ENCODE measurements around the gene SAMMSON. TPM values are rescaled to one million over a fixed set of nuclear protein-coding genes. Genes with fewer than 3 reads are reported as not detected.

The SAMMSON gene
- total RNA-seq, 4 donors from 2014 or later = 0.89 TPM; not detected in 3

- Histone ChIP-seq H3K27ac (no peak overlapping the region), H3K36me3 (peaks cover 6% of the 10 kb centered on the region), H3K9me3 (no peaks in the 10 kb centered on the region), H3K4me3 (no peak overlapping the region), H3K4me1 (no peaks in the 10 kb centered on the region), H3K27me3 (no peaks in the 10 kb centered on the region)
- DNase-seq (ENCODE audit: low spot score in 2 of 2) = no peak
- no peak for TF ChIP-seq EP300 (IDR thresholded peaks at IDR 0.05)
- TF ChIP-seq, protein P1, sequence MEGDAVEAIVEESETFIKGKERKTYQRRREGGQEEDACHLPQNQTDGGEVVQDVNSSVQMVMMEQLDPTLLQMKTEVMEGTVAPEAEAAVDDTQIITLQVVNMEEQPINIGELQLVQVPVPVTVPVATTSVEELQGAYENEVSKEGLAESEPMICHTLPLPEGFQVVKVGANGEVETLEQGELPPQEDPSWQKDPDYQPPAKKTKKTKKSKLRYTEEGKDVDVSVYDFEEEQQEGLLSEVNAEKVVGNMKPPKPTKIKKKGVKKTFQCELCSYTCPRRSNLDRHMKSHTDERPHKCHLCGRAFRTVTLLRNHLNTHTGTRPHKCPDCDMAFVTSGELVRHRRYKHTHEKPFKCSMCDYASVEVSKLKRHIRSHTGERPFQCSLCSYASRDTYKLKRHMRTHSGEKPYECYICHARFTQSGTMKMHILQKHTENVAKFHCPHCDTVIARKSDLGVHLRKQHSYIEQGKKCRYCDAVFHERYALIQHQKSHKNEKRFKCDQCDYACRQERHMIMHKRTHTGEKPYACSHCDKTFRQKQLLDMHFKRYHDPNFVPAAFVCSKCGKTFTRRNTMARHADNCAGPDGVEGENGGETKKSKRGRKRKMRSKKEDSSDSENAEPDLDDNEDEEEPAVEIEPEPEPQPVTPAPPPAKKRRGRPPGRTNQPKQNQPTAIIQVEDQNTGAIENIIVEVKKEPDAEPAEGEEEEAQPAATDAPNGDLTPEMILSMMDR (IDR thresholded peaks at IDR 0.05) = no peak
- TF ChIP-seq POLR2A (IDR thresholded peaks at IDR 0.05) = no peak
- TF ChIP-seq POLR2AphosphoS5 (IDR thresholded peaks at IDR 0.05) = no peak
- 89% methylated on average over 6 of the region's 6 CpGs for WGBS
Observed at GRCh38 chr3:69967156-69967555, 32.4 kb upstream of the SAMMSON start.

DNA sequence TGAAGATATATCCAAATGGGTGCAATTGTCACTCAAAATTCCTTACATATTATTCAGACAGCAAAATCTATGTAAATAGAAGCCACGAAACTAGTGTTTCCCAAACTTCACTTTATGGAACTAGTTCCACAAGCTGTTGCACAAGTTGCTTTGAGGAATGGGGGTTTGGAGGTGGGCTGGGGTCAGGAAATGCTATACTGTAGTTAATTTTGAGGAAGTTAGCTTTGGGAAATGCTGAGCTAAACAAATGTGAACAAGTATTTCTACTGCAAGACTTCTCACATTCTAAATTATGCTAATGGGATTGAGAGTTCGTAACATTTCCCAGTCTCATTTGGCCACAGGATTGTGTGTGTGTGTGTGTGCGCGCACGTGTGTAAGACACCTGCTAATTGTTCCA, 28.7 kb upstream of the SAMMSON start:
- TF ChIP-seq, protein P1 (IDR thresholded peaks at IDR 0.05) = no peak
- TF ChIP-seq EP300 (IDR thresholded peaks at IDR 0.05) (no peak), POLR2A (IDR thresholded peaks at IDR 0.05) (no peak), POLR2AphosphoS5 (IDR thresholded peaks at IDR 0.05) (no peak)
- 85% methylated on average over 5 of the region's 5 CpGs for WGBS
- H3K4me3 ChIP-seq = no peak overlapping the region
- DNase-seq (ENCODE audit: low spot score in 2 of 2) = no peak
- H3K4me1 ChIP-seq = no peaks in the 10 kb centered on the region
- no peaks in the 10 kb centered on the region for H3K27me3 ChIP-seq
- no peaks in the 10 kb centered on the region for H3K9me3 ChIP-seq
- no peak overlapping the region for H3K27ac ChIP-seq
- no peaks in the 10 kb centered on the region for H3K36me3 ChIP-seq

DNA sequence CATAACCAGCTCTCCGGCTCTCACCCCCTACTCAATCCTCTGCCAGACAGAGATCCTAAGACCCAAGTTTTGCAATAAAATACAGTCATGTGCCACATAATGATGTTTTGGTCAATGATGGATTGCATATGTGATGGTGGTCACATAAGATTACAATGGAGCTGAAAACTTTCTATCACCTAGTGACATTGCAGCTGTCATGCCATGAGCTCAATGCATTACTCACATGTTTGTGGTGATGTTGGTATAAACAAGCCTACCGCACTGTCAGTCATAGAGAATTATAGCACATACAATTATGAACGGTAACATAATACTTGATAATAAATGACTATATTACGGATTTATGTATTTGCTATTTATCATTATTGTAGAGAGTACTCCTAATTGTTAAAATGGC, 26.9 kb upstream of the SAMMSON start:
- Histone ChIP-seq H3K9me3 (no peaks in the 10 kb centered on the region), H3K4me1 (no peaks in the 10 kb centered on the region), H3K4me3 (no peak overlapping the region), H3K27ac (no peak overlapping the region), H3K27me3 (no peaks in the 10 kb centered on the region), H3K36me3 (no peaks in the 10 kb centered on the region)
- WGBS = 89% methylated on average over 4 of the region's 4 CpGs
- DNase-seq (ENCODE audit: low spot score in 2 of 2) = no peak
- TF ChIP-seq POLR2A (IDR thresholded peaks at IDR 0.05) (no peak), POLR2AphosphoS5 (IDR thresholded peaks at IDR 0.05) (no peak), EP300 (IDR thresholded peaks at IDR 0.05) (no peak)
- TF ChIP-seq, protein P1 (IDR thresholded peaks at IDR 0.05) = no peak

- WGBS = 82% methylated on average over 2 of the region's 2 CpGs
- TF ChIP-seq POLR2A (IDR thresholded peaks at IDR 0.05) = no peak
- TF ChIP-seq EP300 (IDR thresholded peaks at IDR 0.05) = no peak
- TF ChIP-seq, protein P1 (IDR thresholded peaks at IDR 0.05) = no peak
- no peak for TF ChIP-seq POLR2AphosphoS5 (IDR thresholded peaks at IDR 0.05)
- H3K27ac ChIP-seq = no peak overlapping the region
- no peak for DNase-seq (ENCODE audit: low spot score in 2 of 2)
- H3K9me3 ChIP-seq = peaks cover 13% of the 10 kb centered on the region
- no peaks in the 10 kb centered on the region for H3K36me3 ChIP-seq
- no peak overlapping the region for H3K4me3 ChIP-seq
- H3K4me1 ChIP-seq = no peaks in the 10 kb centered on the region
- no peaks in the 10 kb centered on the region for H3K27me3 ChIP-seq
Observed at GRCh38 chr3:69976021-69976420, 23.5 kb upstream of the SAMMSON start.

- 85% methylated on average over 5 of the region's 5 CpGs for WGBS
- H3K4me3 ChIP-seq = no peak overlapping the region
- peaks cover 2% of the 10 kb centered on the region for H3K4me1 ChIP-seq
- TF ChIP-seq, protein P1 (IDR thresholded peaks at IDR 0.05) = no peak
- TF ChIP-seq POLR2AphosphoS5 (IDR thresholded peaks at IDR 0.05) (no peak), POLR2A (IDR thresholded peaks at IDR 0.05) (no peak), EP300 (IDR thresholded peaks at IDR 0.05) (no peak)
- no peak overlapping the region for H3K27ac ChIP-seq
- peaks cover 6% of the 10 kb centered on the region for H3K9me3 ChIP-seq
- DNase-seq (ENCODE audit: low spot score in 2 of 2) = no peak
- no peaks in the 10 kb centered on the region for H3K36me3 ChIP-seq
- H3K27me3 ChIP-seq = no peaks in the 10 kb centered on the region
Observed at GRCh38 chr3:69983546-69984265, 15.8 kb upstream of the SAMMSON start.
